Mesothelial cell of epicardium (in vitro differentiated cells): ENCODE measurements around the gene PORCN. TPM values are rescaled to one million over a fixed set of nuclear protein-coding genes. Genes with fewer than 3 reads are reported as not detected.
"Not testable (repeated sequence)": the region's sequence is repeated elsewhere in the genome, so short reads cannot be mapped to it uniquely, and the experiment has no call there.

Experiments used
- DNase-seq, 2 experiments: peaks; one replicate each; pipeline ENCODE4 v3.0.0; 2021; ENCODE audit warnings: low spot score in 2 of 2; ENCODE audit not compliant: unreplicated experiment in 2 of 2
- H3K27ac Mint-ChIP-seq: 2 replicates; pipeline ENCODE4 v1.8.0; 2021; ENCODE audit warnings: mixed read lengths
- H3K27me3 Mint-ChIP-seq: 2 replicates; pipeline ENCODE4 v1.8.0; 2021; ENCODE audit warnings: low read depth, mixed read lengths
- H3K36me3 Mint-ChIP-seq: 2 replicates; pipeline ENCODE4 v1.8.0; 2021; ENCODE audit warnings: mixed read lengths
- H3K4me1 Mint-ChIP-seq: 2 replicates; pipeline ENCODE4 v1.8.0; 2021; ENCODE audit warnings: mixed read lengths
- H3K4me3 Mint-ChIP-seq: 2 replicates; pipeline ENCODE4 v1.8.0; 2021; ENCODE audit warnings: mild to moderate bottlenecking, moderate library complexity, mixed read lengths
- H3K9me3 Mint-ChIP-seq: 2 replicates; pipeline ENCODE4 v1.8.0; 2021; ENCODE audit warnings: mixed read lengths
- CTCF ChIP-seq: fragments of 200-600 bp; sonication (generic); IDR thresholded peaks from one replicate; pipeline ENCODE4 v1.5.0; 2021; ENCODE audit warnings: antibody characterized with exemption; ENCODE audit not compliant: unreplicated experiment
- total RNA-seq: library from RNA; stranded (reverse); gene quantifications from 3 replicates; pipeline ENCODE4 v1.2.1, GENCODE V29; 2021

PORCN gene
- total RNA-seq, 1 donor from 2014 or later: 10.1 TPM

- H3K4me3 Mint-ChIP-seq: peak overlapping the region; percentile 36
- peaks cover 7% of the 10 kb centered on the region for H3K9me3 Mint-ChIP-seq
- TF ChIP-seq CTCF: no peak
Measured at GRCh38 chrX:48541140-48541814, 32.5 kb downstream of the PORCN start.

GRCh38 chrX:48548871-48549270 is 40.1 kb downstream of the PORCN start:
- Mint-ChIP-seq H3K27ac (no peak overlapping the region), H3K4me1 (no peaks in the 10 kb centered on the region), H3K4me3 (no peak overlapping the region), H3K36me3 (peaks cover 23% of the 10 kb centered on the region), H3K27me3 (no peaks in the 10 kb centered on the region), H3K9me3 (peaks cover 16% of the 10 kb centered on the region)
- DNase-seq: no peak
- TF ChIP-seq CTCF: no peak

More at GRCh38 chrX:48541140-48541814, 32.5 kb downstream of the PORCN start:
- Mint-ChIP-seq H3K4me1 (peaks cover 5% of the 10 kb centered on the region), H3K36me3 (peaks cover 10% of the 10 kb centered on the region), H3K27me3 (no peaks in the 10 kb centered on the region), H3K27ac (peak overlapping the region; percentile 4)
- DNase-seq: no peak

- H3K9me3 Mint-ChIP-seq: peaks cover 10% of the 10 kb centered on the region
- not testable (repeated sequence) for H3K4me3 Mint-ChIP-seq, DNase-seq, H3K4me1 Mint-ChIP-seq, H3K27me3 Mint-ChIP-seq
- peaks cover 20% of the 10 kb centered on the region for H3K36me3 Mint-ChIP-seq
- H3K27ac Mint-ChIP-seq: peak overlapping the region; percentile 89
Measured at GRCh38 chrX:48555731-48556325, 47.0 kb downstream of the PORCN start.

GRCh38 chrX:48558271-48558670 is 49.5 kb downstream of the PORCN start:
- H3K27me3 Mint-ChIP-seq: no peaks in the 10 kb centered on the region

GRCh38 chrX:48559636-48560035 is 50.8 kb downstream of the PORCN start:
- DNase-seq: no peak
- no peak for TF ChIP-seq CTCF
- peaks cover 24% of the 10 kb centered on the region for H3K36me3 Mint-ChIP-seq
- H3K27ac Mint-ChIP-seq: no peak overlapping the region
- peaks cover 5% of the 10 kb centered on the region for H3K4me1 Mint-ChIP-seq
- H3K27me3 Mint-ChIP-seq: no peaks in the 10 kb centered on the region
- H3K9me3 Mint-ChIP-seq: peaks cover 8% of the 10 kb centered on the region
- no peak overlapping the region for H3K4me3 Mint-ChIP-seq

More at GRCh38 chrX:48558271-48558670, 49.5 kb downstream of the PORCN start:
- DNase-seq: no peak
- Mint-ChIP-seq H3K9me3 (peaks cover 10% of the 10 kb centered on the region), H3K4me1 (peaks cover 5% of the 10 kb centered on the region), H3K4me3 (no peak overlapping the region), H3K36me3 (peaks cover 23% of the 10 kb centered on the region), H3K27ac (no peak overlapping the region)
- TF ChIP-seq CTCF: no peak

- Mint-ChIP-seq H3K36me3 (peaks cover 21% of the 10 kb centered on the region), H3K4me3 (no peak overlapping the region), H3K27ac (no peak overlapping the region), H3K4me1 (peaks cover 5% of the 10 kb centered on the region), H3K27me3 (no peaks in the 10 kb centered on the region), H3K9me3 (peaks cover 5% of the 10 kb centered on the region)
- no peak for DNase-seq
- TF ChIP-seq CTCF: no peak
Measured at GRCh38 chrX:48560056-48560455, 51.3 kb downstream of the PORCN start.
